Left hindlimb (tissue), 1 donor: ENCODE results near the gene P2RY2.
"Not testable (repeated sequence)": the region's sequence is repeated elsewhere in the genome, so short reads cannot be mapped to it uniquely, and the experiment has no call there.

ENCODE experiments used
- DNase-seq: peaks from one replicate; pipeline ENCODE4 v3.0.0-alpha.2; 2018

P2RY2 gene

DNA sequence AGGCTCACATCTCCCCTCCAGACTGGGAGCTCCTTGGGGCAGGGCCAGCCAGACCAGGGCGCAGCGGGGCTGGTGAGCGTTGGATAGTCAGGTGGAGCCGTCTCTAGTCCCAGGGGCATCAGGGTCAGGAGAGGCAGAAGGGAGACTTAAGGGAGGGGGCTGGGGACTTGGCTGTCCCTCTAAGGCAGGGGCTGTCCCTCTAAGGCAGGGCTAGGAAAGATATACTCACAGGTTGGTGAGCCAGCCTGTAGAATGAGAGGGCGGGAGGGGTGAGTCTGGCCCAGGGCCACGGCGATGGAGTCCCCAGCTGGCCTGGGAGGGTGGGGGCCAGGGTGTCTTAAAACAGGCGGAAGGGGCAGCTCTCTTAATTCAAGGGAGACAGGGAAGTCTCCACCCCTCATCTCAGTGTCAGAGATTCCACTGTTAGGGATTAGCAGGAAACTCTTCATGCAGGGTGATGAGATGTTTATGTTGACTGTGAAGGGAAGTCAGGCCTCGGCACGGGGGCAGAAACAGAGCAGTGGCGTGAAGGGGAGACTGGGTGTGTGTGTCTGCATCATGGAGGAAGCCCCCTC lies 11.3 kb downstream of the P2RY2 start:
- no peak for DNase-seq

- DNase-seq, result no peak
Measured at GRCh38 chr11:73229896-73230875, 12.1 kb downstream of the P2RY2 start.

- DNase-seq, result no peak
Measured at GRCh38 chr11:73230931-73231330, 12.8 kb downstream of the P2RY2 start.

- not testable (repeated sequence) for DNase-seq
Measured at GRCh38 chr11:73232487-73232886, 14.4 kb downstream of the P2RY2 start.

DNA sequence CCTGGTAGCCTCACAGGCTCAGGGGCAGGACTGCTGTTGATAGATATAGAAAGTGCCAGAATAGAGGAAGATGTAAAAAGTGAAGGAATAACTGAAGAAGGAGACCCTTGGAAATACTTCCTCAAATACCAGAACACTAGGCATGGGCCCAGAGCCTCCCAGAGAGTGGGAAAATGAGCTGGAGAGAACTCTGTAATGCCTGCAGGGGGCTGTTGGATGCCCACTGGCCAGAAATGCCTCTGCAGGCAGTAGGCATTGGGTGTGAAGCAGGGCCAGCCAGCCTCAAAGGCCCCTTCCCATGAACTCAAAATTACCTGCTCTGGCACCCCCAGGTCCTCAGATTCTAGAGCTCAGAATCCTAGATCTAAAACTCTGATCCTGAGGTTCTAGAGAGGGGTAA lies 15.1 kb downstream of the P2RY2 start:
- no peak for DNase-seq

- DNase-seq, result no peak
Measured at GRCh38 chr11:73233692-73234470, 15.8 kb downstream of the P2RY2 start.

DNA sequence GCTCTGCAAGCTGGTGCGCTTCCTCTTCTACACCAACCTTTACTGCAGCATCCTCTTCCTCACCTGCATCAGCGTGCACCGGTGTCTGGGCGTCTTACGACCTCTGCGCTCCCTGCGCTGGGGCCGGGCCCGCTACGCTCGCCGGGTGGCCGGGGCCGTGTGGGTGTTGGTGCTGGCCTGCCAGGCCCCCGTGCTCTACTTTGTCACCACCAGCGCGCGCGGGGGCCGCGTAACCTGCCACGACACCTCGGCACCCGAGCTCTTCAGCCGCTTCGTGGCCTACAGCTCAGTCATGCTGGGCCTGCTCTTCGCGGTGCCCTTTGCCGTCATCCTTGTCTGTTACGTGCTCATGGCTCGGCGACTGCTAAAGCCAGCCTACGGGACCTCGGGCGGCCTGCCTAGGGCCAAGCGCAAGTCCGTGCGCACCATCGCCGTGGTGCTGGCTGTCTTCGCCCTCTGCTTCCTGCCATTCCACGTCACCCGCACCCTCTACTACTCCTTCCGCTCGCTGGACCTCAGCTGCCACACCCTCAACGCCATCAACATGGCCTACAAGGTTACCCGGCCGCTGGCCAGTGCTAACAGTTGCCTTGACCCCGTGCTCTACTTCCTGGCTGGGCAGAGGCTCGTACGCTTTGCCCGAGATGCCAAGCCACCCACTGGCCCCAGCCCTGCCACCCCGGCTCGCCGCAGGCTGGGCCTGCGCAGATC lies 16.5 kb downstream of the P2RY2 start:
- peak; percentile 10 for DNase-seq

GRCh38 chr11:73235236-73235786 lies 17.2 kb downstream of the P2RY2 start:
- DNase-seq, result peak; percentile 4

DNA sequence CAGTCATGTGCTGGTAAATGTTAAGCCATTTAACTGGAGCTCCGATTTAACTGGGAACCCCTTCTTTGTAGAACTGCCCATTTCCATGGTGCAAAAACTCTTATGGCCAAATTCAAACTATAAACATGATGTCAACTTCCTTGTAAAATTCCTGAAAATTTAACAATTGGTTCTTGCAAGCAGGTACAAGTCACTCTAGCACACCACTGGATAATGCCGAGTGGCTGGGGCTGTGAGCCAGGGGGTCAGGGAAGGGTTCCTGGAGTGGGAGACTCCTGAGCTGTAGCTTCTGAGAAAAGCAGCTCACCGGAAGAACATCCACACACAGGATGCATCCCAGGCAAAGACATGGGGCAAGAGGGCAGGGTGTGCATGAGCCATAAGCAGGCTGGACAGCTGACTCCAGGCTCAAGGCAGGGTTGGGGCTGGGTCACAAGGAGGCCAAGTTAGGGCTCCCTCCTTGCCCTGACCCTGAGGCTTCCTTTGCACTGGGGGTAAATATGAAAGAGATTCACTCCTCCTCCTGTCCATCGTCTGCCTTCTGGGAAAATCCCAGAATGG lies 18.2 kb downstream of the P2RY2 start:
- peak; percentile 20 for DNase-seq

- DNase-seq, result peak; percentile 10
Measured at GRCh38 chr11:73236854-73237253, 18.8 kb downstream of the P2RY2 start.

DNA sequence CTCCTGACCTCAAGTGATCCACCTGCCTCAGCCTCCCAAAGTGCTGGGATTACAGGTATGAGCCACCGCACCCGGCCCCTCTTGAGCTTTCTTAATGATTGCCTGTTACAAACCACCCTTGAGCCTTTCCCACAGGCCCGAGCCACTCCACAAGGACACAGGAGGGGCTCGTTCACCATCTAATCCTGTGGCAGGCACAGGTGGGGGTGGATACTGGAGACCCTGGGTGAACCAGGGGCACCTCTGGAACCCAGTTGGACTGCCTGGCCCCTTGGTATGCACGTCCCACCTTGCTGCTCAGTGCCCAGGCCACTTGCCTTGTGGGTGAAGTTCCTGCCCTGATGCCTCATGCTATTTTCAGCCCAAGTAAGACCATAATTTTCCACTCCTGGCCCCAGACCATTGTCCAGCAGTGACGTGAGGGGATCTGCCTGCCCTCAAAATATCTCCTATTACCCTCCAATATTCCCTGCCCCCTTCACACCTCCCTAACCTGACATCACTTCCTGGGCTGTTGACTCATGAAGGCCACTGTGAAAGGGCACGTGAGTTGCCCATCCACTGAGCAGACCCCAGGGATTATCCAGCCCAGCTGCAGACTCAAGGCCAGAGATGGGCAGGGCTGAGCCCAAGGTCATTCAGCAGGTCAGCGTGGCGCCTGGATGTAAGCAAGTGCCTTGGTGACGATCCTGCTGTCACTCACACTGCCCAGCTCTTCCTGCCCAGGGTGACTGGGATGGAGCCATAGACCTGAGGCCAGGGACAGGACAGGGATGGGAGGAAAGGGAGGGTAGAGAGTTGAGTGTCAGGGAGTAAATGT lies 19.6 kb downstream of the P2RY2 start:
- DNase-seq, result peak; percentile 37

- DNase-seq, result peak; percentile 21
Measured at GRCh38 chr11:73239111-73239521, 21.0 kb downstream of the P2RY2 start.

GRCh38 chr11:73239571-73240189 lies 21.6 kb downstream of the P2RY2 start:
- peak; percentile 14 for DNase-seq

- peak; percentile 18 for DNase-seq
Measured at GRCh38 chr11:73240190-73240781, 22.2 kb downstream of the P2RY2 start.

- DNase-seq, result no peak
Measured at GRCh38 chr11:73241300-73241699, 23.2 kb downstream of the P2RY2 start.

- DNase-seq, result peak; percentile 79
Measured at GRCh38 chr11:73242251-73243092, 24.4 kb downstream of the P2RY2 start.

DNA sequence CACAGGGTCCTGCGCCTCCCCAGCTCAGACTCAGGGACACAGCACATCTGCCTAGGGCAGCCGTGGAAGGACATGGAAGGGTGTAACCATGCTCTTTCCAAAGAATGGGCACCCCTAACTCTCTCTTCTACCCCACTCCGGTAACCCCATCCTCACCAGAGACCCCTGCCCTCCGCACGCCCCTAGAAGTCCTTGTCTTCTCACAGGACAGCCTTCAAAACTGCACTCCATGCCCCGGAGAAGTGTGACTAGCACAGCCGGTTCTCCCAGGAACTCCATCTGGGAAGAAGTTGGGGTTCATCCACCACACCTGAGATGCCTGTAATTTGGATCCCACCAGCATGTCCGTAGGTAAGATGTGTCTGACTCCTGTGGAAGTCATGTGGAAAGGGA lies 25.0 kb downstream of the P2RY2 start:
- DNase-seq, result no peak

DNA sequence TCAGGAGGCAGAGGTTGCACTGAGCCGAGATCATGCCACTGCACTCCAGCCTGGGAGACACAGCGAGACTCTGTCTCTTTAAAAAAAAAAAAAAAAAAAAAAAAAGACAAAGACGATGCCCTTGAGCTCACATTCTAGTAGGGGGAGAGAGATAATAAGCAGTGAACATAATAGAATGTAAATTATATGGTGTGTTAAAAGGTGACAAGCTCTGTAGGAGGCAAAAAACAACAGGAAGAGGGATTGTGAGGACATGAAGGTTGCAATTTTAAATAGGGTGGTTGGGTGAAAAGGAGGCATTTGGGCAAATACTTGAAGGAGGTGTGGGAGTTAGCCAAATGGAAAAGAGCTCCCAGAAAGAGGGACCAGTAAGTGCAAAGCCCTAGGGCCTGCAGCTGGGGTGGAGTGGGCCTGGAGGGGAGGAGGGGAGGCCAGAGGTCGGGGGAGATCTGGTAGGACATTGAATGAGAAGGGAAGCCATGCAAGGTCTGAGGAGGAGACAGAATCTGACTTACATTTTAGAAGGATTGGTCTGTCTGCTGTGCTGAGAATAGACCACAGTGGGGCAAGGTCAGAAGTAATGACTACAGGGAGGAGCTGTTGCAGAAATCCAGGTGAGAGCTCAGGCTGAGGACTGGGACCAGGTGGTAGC lies 26.6 kb downstream of the P2RY2 start:
- no peak for DNase-seq

DNA sequence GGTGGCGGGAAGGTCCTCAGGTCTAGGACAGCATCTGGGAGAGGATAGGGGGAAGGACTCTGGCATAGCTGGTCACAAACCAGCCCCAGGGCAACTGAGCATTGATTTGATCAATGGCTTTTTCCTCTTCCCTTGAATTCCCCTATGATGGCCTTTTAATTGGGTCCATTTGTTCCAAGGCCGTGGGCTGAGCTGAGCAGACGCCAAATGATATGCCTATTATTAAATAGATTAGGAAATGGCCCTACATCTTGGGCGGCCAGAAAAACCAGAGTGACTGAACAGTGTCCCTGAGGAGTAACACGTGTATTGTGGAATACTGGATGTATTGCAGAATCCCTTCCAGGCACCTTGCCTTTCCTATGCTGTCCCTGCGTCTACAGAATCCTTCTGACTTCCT lies 27.4 kb downstream of the P2RY2 start:
- peak; percentile 4 for DNase-seq
